Lower leg skin (tissue), 4 donors: Measurements from ENCODE around the gene ADAMTS17. TPM values are rescaled to one million over a fixed set of nuclear protein-coding genes. Genes with fewer than 3 reads are reported as not detected.

Experiments
- DNase-seq, 2 donors: peaks; one replicate each; pipeline ENCODE4 v3.0.0-alpha.2; 2019; ENCODE audit warnings: low spot score in 2 of 2
- H3K4me3 ChIP-seq: fragments of 200-600 bp; sonication (generic); 2 replicates; pipeline ENCODE4 v1.5.1; 2017; ENCODE audit warnings: mild to moderate bottlenecking, low read depth; ENCODE audit not compliant: poor library complexity, severe bottlenecking
- CTCF ChIP-seq, 3 donors: fragments of 450-650 bp; IDR thresholded peaks; one replicate each; pipeline ENCODE4 v1.5.1; 2016; ENCODE audit warnings: antibody characterized with exemption in 3 of 3, mild to moderate bottlenecking in 3 of 3, moderate library complexity in 2 of 3
- POLR2A ChIP-seq, 2 donors: fragments of 450-650 bp; IDR thresholded peaks; one replicate each; pipeline ENCODE4 v1.6.1; 2016 to 2017; ENCODE audit warnings: antibody characterized with exemption in 2 of 2, mild to moderate bottlenecking in 1 of 2, moderate library complexity in 1 of 2
- WGBS, 2 donors: methylation state at CpG; one replicate each; pipeline ENCODE4 v1.1.5; 2018; 5-methylcytosine and 5-hydroxymethylcytosine counted together
- intact Hi-C: fragments of 100-400 bp; cut with DNase I; formaldehyde crosslinking; loops from one replicate; pipeline ENCODE4 v1.15.0; 2023; ENCODE audit warnings: low total_unique reads
- total RNA-seq, 4 donors: library from RNA; depleted of rRNA; stranded (reverse); fragments of >200 nt; gene quantifications; one replicate each; pipeline ENCODE4 v1.1.0, GENCODE V29; 2016

Gene ADAMTS17
- total RNA-seq, 4 donors from 2014 or later = 3.5 to 7.8 (median 3.9) TPM

DNA sequence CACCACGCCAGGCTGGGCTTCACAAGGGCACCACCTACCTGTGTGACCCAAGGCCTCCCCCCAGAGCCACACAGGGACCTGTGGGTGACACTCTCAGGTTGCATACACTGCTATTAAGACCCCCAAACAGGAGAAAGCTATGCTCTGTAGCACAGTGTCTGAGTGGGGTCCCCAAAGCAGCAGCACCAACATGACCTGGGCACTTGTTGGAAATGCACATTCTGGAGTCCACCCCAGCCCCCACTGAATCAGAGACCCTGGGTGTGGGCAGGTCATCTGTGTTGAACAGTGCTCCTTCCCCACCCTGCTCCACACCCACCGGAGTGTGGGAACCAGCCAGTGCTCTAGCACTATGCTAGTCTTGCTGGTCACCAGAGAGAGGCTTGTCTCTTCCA, 76.1 kb downstream of the ADAMTS17 start:
- WGBS, 2 donors = 59 to 81% methylated on average over 2 of the region's 2 CpGs
- DNase-seq = peak in 1 of 2 donors; percentile 76
- TF ChIP-seq CTCF (IDR thresholded peaks at IDR 0.05) (no peak), POLR2A (IDR thresholded peaks at IDR 0.05) (no peak)
- no peak overlapping the region for H3K4me3 ChIP-seq
- intact Hi-C loops = no loop called here

- intact Hi-C loops = no loop called here
Measured at GRCh38 chr15:100264994-100265640, 76.7 kb downstream of the ADAMTS17 start.

DNA sequence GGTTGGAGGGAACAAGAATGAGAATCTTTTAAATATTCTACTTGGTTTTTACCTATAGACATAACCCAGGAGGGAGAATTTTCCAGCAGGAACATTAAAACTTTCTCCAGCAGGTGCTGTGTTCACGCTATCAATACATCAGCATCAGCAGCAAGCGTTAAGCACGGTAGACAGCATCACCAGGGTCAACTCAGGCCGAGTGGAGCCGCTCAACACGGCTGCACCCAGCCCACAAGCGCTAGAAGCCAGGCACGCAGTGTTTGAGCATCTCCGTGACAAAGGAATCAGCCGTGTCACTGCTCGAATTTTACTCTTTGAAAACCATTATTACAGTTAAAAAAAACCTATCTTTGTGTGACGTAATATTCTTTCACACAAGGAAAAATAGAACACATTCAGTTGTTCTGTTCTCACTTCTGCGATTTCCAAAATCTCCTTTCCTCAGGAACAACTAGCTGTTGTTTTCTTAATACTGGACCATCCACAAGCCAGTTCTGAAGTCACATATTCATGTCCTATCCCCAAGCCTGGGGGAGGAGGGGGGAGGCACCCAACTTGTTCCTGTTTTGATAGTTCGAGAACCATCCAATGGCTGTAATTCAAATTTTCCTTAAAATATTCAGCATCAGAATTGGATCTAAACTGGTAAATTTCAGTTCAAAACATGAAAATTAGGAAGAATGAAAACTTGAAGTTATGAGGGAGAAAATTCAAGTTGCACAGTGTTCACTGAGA, 77.9 kb downstream of the ADAMTS17 start:
- WGBS, 2 donors = 91% methylated on average over 14 of the region's 14 CpGs
- no peak overlapping the region for H3K4me3 ChIP-seq
- intact Hi-C loops = no loop called here
- peak in 1 of 2 donors; percentile 6 for DNase-seq
- TF ChIP-seq CTCF (IDR thresholded peaks at IDR 0.05) (no peak), POLR2A (IDR thresholded peaks at IDR 0.05) (no peak)

More at GRCh38 chr15:100264994-100265640, 76.7 kb downstream of the ADAMTS17 start:
- no peak for TF ChIP-seq POLR2A (IDR thresholded peaks at IDR 0.05)
- no peak for TF ChIP-seq CTCF (IDR thresholded peaks at IDR 0.05)
- peak in 1 of 2 donors; percentile 54 for DNase-seq
- no peak overlapping the region for H3K4me3 ChIP-seq
- 86 to 88% methylated on average over 18 to 21 of the region's 21 CpGs for WGBS, 2 donors

DNA sequence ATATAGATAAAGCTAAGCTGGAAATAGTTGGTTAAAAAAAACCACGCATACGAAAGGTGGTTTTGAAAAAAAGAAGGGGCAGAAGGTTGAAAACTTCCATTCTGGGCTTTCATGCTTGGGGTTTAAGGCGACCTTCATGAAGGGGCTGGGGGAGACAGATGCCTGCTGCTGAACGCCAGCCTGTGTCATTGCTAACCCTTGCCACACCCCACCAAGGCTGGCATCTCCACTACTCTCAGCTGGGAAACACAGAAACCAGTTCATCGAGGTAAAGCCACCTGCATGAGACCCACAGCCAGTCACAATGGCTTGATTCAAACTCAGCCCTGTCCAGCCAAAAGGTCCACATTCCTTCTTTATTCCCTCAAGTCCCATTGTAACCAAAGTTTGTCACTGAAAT, 78.7 kb downstream of the ADAMTS17 start:
- intact Hi-C loops = no loop called here
- TF ChIP-seq POLR2A (IDR thresholded peaks at IDR 0.05) (no peak), CTCF (IDR thresholded peaks at IDR 0.05) (no peak)
- WGBS, 2 donors = 75 to 81% methylated on average over 5 of the region's 5 CpGs
- H3K4me3 ChIP-seq = no peak overlapping the region
- peak in 1 of 2 donors; percentile 64 for DNase-seq

DNA sequence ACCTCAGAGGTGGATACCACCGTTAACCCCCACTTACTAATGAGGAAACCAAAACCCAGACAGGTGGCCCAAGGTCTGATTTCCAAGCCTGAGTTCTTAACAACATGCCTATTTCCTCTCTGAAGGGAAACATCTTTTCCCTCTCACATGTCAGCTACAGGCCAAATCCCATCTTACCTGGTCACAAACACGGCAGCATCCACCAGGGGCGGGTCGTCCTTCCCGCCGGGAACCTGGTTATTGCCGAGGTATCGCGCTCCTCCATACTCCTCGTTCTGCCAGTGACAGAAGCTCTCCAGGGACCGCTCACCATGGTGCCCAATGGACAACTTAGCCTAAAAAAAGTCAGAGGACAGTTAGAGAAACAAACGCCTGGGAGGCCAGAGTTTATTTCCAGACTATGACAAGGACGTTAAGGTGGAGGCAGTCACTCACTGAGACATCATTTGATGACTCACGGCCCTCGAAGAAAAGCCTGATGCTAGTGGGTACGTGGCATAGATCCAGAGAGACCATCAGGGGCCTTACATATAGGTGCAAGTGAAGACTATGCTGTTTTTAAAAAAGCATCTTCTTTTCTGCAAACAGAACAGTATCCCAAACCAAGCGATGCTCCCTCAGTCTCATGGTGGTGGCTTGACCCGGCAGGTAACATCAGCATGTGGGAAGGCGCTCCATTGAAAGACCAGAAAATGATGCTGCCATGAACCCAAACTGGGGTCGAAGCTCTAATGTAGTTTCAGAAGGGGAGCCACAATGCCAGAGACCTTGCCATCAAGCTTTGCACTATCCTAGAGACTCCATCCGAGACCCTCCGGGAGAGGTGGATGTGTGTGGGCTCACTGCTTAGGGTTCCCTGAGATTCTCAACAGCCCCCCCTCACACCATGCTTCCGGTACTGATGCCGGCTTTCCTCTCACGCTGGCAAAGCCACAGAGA, 80.2 kb downstream of the ADAMTS17 start:
- peak; percentile 3 to 45 for DNase-seq

More for the DNA sequence above, 80.2 kb downstream of the ADAMTS17 start:
- no peak overlapping the region for H3K4me3 ChIP-seq
- intact Hi-C loops = no loop called here
- 81% methylated on average over 25 of the region's 25 CpGs for WGBS, 2 donors
- no peak for TF ChIP-seq CTCF (IDR thresholded peaks at IDR 0.05)
